ENCODE data around the gene HSPB8. TPM values are rescaled to one million over a fixed set of nuclear protein-coding genes. Genes with fewer than 3 reads are reported as not detected.

HSPB8 gene
- polyA plus RNA-seq (ENCODE audit: insufficient read length): 269 TPM

- peak; percentile 11 for DNase-seq (ENCODE audit: low read depth)
Observed at GRCh38 chr12:119178544-119179334, at the start of gene HSPB8. Gene HSPB8, plus strand, starts transcription at chr12:119178931. Its CDS starts 382 bp downstream, at chr12:119179313.

DNA sequence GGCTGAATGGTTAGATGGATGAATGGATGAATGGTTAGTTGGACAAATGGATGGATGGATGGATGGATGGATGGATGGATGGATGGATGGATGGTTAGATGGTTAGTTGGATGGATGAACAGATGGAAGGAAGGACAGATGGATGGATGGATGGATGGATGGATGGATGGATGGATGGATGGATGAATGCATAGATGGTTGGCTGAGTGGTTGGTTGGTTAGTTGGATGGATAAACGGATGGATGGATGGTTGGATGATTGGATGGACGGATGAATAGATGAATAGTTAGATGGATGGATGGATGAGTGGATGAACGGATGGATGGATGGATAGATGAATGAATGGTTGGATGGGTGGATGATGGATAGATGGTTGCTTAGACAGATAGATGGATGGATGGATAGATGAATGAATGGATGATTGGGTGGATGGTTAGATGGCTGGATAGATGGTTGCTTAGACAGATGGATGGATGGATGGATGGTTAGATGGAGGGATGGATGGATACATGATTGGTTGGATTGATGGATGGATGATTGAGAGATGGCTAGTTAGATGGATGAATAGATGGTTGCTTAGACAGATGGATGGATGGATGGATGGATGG lies 48.8 kb upstream of the HSPB8 start:
- DNase-seq (ENCODE audit: low read depth): no peak

GRCh38 chr12:119130523-119130922 lies 48.2 kb upstream of the HSPB8 start:
- no peak for DNase-seq (ENCODE audit: low read depth)

GRCh38 chr12:119134284-119135072 lies 44.3 kb upstream of the HSPB8 start:
- DNase-seq (ENCODE audit: low read depth): no peak

GRCh38 chr12:119136811-119137410 lies 41.8 kb upstream of the HSPB8 start:
- no peak for DNase-seq (ENCODE audit: low read depth)

DNA sequence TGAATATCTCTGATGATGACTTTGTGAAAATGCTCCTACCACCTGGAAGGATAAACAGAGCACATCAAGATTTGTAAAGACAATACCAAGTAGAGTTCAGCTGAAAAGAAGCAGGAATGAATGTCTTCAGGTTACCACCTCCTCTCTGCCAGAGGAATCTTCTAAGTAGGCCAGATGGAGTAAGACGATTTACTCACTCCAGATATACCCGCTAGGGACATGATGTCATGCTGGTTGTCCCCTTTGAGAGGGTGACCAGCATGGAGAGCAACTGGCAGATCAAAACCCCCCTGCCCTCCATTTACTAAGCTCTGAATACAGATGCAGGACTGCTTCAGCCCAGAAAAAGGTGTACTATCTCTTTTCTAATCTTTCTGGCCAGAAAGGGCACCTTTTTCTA lies 39.3 kb upstream of the HSPB8 start:
- DNase-seq (ENCODE audit: low read depth): no peak

DNA sequence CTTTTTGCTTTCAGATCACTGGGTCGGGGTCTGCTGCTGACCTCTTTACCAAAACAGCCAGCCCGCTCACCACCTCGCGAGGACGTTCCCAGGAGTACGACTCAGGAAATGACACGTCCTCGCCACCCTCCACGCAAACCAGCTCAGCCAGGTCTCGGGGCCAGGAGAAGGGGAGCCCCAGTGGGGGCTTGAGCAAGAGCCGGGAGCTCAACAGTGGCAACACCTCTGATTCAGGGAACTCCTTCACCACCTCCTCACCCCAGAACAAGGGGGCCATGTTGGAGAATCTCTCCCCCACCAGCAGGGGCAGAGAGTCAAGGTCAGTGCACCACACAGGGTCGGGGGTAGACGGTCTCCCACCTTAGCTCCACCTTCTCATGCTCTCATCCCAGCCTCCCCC lies 33.4 kb upstream of the HSPB8 start:
- DNase-seq (ENCODE audit: low read depth): no peak

DNA sequence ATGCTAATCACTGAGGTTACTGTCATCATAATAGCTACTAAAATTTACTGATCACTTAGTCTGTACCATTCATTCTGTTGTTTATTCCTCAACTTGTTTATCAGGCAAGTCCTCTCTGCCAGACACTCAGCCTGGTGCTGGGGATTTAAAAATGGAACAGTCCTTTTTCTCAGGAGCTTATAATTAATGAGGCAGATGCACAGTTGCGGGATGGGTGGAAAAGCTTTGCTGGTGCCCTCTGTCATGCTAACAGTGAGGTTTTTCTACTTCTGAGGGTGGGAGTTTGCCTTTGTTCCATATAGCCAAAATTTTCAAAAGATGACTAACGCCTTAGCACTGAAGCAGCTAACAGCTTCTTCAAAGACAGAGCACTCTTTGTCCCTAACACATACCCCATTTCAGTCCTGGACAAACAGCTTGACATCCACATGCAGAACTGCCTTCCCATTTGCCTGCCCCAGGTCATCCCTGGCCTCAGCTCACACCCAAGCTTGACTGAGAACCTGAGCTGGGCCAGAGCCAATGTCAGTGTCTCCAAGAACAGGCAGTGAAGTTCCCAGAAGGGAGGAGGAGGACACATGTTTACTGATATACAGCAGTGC lies 30.8 kb upstream of the HSPB8 start:
- DNase-seq (ENCODE audit: low read depth): no peak

- DNase-seq (ENCODE audit: low read depth): no peak
Observed at GRCh38 chr12:119149270-119149669, 29.5 kb upstream of the HSPB8 start.

DNA sequence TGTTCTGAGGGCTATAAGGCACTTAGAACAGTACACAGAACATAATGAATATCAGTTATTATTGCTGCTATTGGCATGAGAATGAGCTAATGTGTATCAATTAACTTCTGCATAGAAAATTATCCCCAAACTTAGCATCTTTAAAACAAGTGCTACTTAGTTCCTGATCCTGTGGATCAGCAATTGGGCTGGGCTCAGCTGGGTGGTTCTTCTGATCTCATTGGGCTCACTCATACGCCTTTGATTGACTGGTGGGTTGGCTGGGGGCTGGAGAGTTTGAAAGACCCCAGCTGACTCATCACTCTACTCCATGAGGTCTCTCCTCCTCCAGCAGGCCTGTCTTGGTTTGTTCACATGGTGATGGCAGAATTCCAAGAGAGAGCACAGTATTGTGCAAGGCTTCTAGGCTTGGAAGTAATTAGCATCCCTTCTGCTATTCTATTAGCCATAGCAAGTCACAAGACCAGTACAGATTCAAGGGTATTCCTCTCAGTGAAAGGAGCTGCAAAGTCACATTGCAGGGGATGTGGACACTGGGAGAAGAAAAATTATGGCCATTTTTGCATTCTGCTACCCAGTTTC lies 27.2 kb upstream of the HSPB8 start:
- DNase-seq (ENCODE audit: low read depth): no peak

- no peak for DNase-seq (ENCODE audit: low read depth)
Observed at GRCh38 chr12:119153477-119154434, 25.0 kb upstream of the HSPB8 start.

DNA sequence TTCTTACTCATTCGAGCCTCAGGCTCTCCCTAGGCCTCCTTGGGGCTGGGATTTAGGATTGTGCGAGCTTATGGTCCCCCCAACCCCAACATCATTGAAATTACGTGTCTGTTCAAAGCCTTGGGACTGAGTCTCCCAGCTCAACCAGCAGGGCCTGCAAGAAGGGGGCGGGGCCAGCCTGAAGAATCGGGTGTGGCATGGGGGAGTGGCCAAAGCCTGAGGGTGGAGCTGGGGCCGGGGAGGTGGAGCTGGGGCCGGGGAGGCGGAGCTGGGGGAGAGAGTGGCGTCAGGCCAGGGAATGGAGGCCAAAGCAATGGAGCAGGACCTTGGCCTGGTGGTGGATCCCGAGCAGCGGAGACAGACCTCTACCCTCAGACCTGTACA lies 24.3 kb upstream of the HSPB8 start:
- no peak for DNase-seq (ENCODE audit: low read depth)

- no peak for DNase-seq (ENCODE audit: low read depth)
Observed at GRCh38 chr12:119156401-119157044, 22.2 kb upstream of the HSPB8 start.

DNA sequence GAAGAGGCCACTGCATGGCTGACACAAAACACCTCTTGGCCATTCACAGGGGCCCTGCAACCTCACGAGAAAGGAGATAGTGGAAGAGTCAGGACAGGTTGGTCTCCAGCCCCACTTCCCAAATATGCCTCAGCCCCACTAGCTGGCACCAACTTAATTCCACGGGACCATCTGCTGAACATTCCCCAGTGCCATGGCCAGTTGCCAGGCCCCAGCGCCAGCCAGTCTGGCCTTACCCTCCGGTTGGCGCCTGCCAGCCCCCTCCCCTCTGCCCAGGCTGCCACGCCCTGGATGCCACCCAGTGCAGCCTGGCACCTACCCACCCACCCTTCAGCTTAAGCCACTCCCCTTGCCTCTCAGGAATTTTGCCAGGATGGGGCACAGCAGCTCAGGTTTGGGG lies 21.2 kb upstream of the HSPB8 start:
- no peak for DNase-seq (ENCODE audit: low read depth)

DNA sequence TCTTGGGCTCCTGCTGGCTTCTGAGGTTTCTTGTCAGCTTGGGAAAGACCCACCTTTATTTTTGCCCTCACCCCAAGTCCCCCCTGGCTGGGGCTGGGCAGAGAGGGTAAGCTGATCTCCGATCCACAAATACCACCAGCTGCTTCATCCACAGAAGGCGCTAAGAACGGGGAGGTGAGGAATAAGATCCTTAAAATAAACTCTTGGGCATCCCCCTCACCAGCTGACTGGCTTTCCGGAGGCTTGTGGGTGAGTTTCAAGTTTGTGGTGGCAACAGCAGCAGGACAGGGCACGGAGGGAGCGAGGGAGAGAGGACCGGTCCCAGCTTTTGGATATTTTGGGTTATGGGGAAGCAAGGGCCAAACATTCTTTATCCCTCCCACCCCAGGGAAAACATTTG lies 20.8 kb upstream of the HSPB8 start:
- no peak for DNase-seq (ENCODE audit: low read depth)

DNA sequence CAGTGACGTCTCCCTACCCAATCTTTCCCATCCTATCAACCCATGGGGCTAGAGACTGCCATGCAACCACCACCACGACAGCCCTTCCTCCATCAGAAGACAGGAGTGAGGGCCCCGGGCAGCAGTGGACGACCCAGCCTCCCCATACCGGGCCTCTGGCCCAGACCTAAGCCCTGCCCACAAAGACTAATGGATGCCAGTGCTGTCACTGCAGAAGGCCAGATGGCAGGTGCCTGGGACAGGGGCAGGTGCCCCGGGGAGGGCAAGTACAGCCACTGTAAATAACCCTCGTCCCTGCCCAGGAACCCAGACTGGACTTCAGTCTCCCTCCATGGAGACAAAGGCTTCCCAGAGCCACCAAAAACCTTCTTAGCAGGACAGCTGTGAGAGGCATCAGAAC lies 20.3 kb upstream of the HSPB8 start:
- no peak for DNase-seq (ENCODE audit: low read depth)

DNA sequence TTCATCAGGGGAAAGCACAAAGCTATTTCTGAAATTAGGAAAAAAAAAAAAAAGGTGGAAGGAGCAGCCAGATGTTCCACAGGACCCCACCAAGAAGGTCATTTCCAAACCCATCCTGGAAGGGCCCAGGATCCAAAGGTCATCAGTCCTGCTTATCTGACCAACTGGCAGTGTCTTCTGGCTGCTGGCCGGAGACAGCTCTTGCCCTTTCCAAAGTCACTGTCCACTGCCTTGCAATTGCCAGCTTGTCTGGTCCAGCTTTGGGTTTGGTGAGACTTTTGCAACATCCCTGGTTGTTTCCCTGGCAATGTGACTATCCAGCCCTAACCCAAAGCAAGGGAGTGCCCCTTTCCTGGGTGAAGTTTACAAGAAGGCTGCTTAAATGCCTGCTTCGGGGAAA lies 18.9 kb upstream of the HSPB8 start:
- no peak for DNase-seq (ENCODE audit: low read depth)

DNA sequence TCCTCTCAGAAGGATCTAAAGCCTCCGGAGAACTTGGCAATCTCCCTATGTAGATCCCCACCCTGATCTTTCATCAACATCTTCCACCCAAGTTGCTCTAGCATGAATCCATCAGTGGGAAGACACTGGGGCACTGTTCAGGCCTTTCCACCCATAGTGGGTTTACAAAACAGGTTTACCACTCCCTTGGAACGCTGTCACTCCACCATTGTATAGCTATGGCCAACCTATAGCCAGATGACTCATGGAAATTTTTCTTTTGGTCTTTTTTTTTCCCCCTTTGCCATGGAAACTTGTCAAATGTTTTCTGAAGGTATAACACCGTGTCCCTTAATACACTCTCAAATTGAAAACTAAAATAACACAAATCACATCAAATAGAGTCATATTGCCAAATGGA lies 10.8 kb upstream of the HSPB8 start:
- no peak for DNase-seq (ENCODE audit: low read depth)

DNA sequence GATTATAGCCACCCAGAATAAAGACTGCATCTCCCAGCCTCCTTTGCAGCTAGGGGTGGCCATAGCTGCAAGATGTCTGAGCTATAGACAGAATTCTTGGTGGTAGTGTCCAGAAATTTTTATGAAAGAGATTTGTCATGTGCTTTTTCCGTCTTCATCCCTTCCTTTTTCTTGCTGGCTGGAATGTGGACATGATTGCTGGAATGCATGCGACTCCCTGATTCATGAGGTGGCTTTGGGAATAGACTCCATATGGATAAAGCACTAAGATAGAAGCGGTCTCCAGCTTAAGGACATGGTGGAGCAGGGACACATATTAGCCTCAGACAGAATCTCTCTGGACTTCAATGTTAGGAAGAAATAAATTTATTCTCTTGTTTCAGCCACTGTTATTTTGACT lies 10.0 kb upstream of the HSPB8 start:
- no peak for DNase-seq (ENCODE audit: low read depth)

- DNase-seq (ENCODE audit: low read depth): no peak
Observed at GRCh38 chr12:119169150-119169549, 9.6 kb upstream of the HSPB8 start.

Data from forelimb muscle (tissue), 1 donor.